K562 (cell line): ENCODE data around the gene ZNF219. TPM values are rescaled to one million over a fixed set of nuclear protein-coding genes. Genes with fewer than 3 reads are reported as not detected.
A peak's percentile ranks its signal among the peaks of the same experiment; 100 is the strongest.

Experiments used
- DNMT1 ChIP-seq: fragments of 450-650 bp; IDR thresholded peaks from 2 replicates; pipeline ENCODE4 v1.6.1; 2016; ENCODE audit warnings: antibody characterized with exemption, mild to moderate bottlenecking
- FOXM1 ChIP-seq, 2 experiments: fragments of 450-650 bp in 1 of 2; sonication (generic) in 1 of 2; formaldehyde crosslinking in 1 of 2; IDR thresholded peaks; 2 replicates each; pipeline versions ENCODE4 v1.6.1 to v1.9.0; 2017 to 2022; ENCODE audit warnings: low read depth in 2 of 2, mild to moderate bottlenecking in 2 of 2, missing genetic modification reagents in 1 of 2, moderate library complexity in 1 of 2
- MAFF ChIP-seq: IDR thresholded peaks from 2 replicates; pipeline ENCODE4 v1.6.1; 2012; ENCODE audit warnings: low read length, improper control_type of control experiment
- MCM7 ChIP-seq, 2 experiments: fragments of 450-650 bp; IDR thresholded peaks; 2 replicates each; pipeline ENCODE4 v1.6.1; 2016 to 2018
- MIER1 ChIP-seq: fragments of 450-650 bp; IDR thresholded peaks from 2 replicates; pipeline ENCODE4 v1.6.1; 2016; ENCODE audit warnings: antibody characterized with exemption, mild to moderate bottlenecking, low read depth
- MYC ChIP-seq, 2 experiments: fragments of 250-450 bp in 1 of 2; sonication (Bioruptor Pico) in 1 of 2; IDR thresholded peaks; 2 replicates each; pipeline versions ENCODE4 v1.5.1 to v1.6.1; 2012 to 2021; ENCODE audit warnings: low read depth in 2 of 2, borderline replicate concordance in 1 of 2, improper control_type of control experiment in 1 of 2, low read length in 1 of 2, mild to moderate bottlenecking in 1 of 2, moderate library complexity in 1 of 2
- NCOA1 ChIP-seq: fragments of 450-650 bp; IDR thresholded peaks from 2 replicates; pipeline ENCODE4 v1.6.1; 2016; ENCODE audit warnings: low read depth
- TGIF2 ChIP-seq: sonication (generic); formaldehyde crosslinking; IDR thresholded peaks from 2 replicates; pipeline ENCODE4 v1.8.1; 2022; ENCODE audit warnings: mild to moderate bottlenecking, missing genetic modification reagents, moderate library complexity
- WHSC1 ChIP-seq: IDR thresholded peaks from one replicate; pipeline ENCODE4 v1.6.1; 2012; ENCODE audit warnings: low read length, control low read depth, inconsistent platforms
- ZKSCAN1 ChIP-seq: fragments of 150-350 bp; IDR thresholded peaks from 2 replicates; pipeline ENCODE4 v1.6.1; 2016; ENCODE audit warnings: low read depth, low read length
- ZNF384 ChIP-seq: IDR thresholded peaks from 2 replicates; pipeline ENCODE4 v1.6.1; 2012; ENCODE audit warnings: low read depth, low read length, improper control_type of control experiment
- ZNF57 ChIP-seq: fragments of 450-650 bp; formaldehyde crosslinking; IDR thresholded peaks from 2 replicates; pipeline ENCODE4 v1.4.0; 2020; ENCODE audit warnings: mild to moderate bottlenecking, moderate library complexity
- polyA plus RNA-seq, 8 experiments: library from polyadenylated mRNA; depleted of rRNA in 4 of 8; stranded (reverse) in 5 of 8; unstranded in 3 of 8; fragments of >200 nt; fragmentation: Nextera tagmentation in 2 of 8; fragmentation: Illumina TruSeq in 1 of 8; extraction: Ambion mirVana in 2 of 8; extraction: Trizol in 1 of 8; gene quantifications; 2 replicates each; pipeline versions ENCODE4 v1.2.1 to v1.2.3, GENCODE V29; 2011 to 2014; ENCODE audit warnings: inconsistent platforms in 1 of 8, missing spikeins in 1 of 8
- total RNA-seq, 7 experiments: library from RNA; depleted of rRNA in 6 of 7; stranded (reverse); fragments of >200 nt in 6 of 7; fragmentation: Illumina TruSeq in 2 of 7; extraction: Trizol in 2 of 7; gene quantifications; 2 replicates each; pipeline versions ENCODE4 v1.2.1 to v1.2.3, GENCODE V29; 2011 to 2021; ENCODE audit warnings: low replicate concordance in 1 of 7
- TF ChIP-seq, protein P1 (sequence below): fragments of 450-650 bp; formaldehyde crosslinking; IDR thresholded peaks from 2 replicates; pipeline ENCODE4 v1.4.0; 2022; ENCODE audit warnings: missing genetic modification characterization
- TF ChIP-seq, protein P2 (sequence below), 2 experiments: fragments of 450-650 bp in 1 of 2; IDR thresholded peaks; 2 replicates each; pipeline ENCODE4 v1.6.1; 2011 to 2017; ENCODE audit warnings: low read depth in 2 of 2, antibody characterized with exemption in 1 of 2, borderline replicate concordance in 1 of 2, low read length in 1 of 2, mild to moderate bottlenecking in 1 of 2, mixed read lengths in 1 of 2; ENCODE audit not compliant: control insufficient read depth in 1 of 2
- TF ChIP-seq, protein P3 (sequence below): fragments of 450-650 bp; IDR thresholded peaks from 2 replicates; pipeline ENCODE4 v1.7.1; 2018; ENCODE audit warnings: mild to moderate bottlenecking, low read depth; ENCODE audit not compliant: partially characterized antibody
- TF ChIP-seq, protein P4 (sequence below): fragments of 250-450 bp; sonication (Bioruptor Pico); IDR thresholded peaks from 2 replicates; pipeline ENCODE4 v1.8.0; 2021; ENCODE audit warnings: mild to moderate bottlenecking, moderate library complexity
- TF ChIP-seq, protein P5 (sequence below): fragments of 450-650 bp; formaldehyde crosslinking; IDR thresholded peaks from 2 replicates; pipeline ENCODE4 v1.4.0; 2020; ENCODE audit warnings: mild to moderate bottlenecking, mixed read lengths

Gene ZNF219
- total and polyA plus RNA-seq, 9 of the 15 experiments (the other 6 are each of a cell fraction or from before 2014, with no cell fraction given): 0.29 to 10.6 (median 2.8) TPM

DNA sequence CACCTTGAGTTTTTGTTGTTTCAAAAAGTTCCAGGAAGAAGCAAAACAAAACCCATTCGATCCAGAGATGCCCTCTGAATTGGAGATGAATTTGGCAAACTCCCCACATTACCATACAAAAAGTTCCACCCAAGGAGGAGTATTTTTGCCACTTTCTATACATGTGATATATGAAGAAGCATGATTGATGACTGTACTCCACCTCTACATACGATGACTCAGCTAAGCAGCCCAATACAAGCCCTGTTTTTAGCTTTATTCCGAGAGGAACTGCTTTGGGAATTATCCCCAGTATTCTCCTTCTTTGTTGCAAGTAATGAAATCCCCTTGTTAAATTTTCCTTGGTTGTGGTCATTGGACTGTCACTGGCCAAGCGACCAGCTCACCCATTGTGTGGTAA, 13.8 kb upstream of the ZNF219 start (continued):
- TF ChIP-seq FOXM1 (IDR thresholded peaks at IDR 0.05; ENCODE audit: low read depth) (no peak), FOXM1 (CRISPR knock-in tag; IDR thresholded peaks at IDR 0.05; ENCODE audit: low read depth) (no peak), TGIF2 (CRISPR knock-in tag) (no peak), ZKSCAN1 (no peak), WHSC1 (no peak), NCOA1 (no peak), MYC (IDR thresholded peaks at IDR 0.05; ENCODE audit: low read depth, low read length) (no peak), MYC (CRISPR knock-in tag; IDR thresholded peaks at IDR 0.05; ENCODE audit: borderline replicate concordance, low read depth) (no peak), ZNF57 (CRISPR knock-in tag) (no peak), DNMT1 (no peak), MAFF (0 out of 2 replicates have a peak, but pooled peaks have one; percentile 44), MIER1 (no peak), MCM7 (IDR thresholded peaks at IDR 0.05) (no peak), ZNF384 (no peak)
- TF ChIP-seq, protein P1, sequence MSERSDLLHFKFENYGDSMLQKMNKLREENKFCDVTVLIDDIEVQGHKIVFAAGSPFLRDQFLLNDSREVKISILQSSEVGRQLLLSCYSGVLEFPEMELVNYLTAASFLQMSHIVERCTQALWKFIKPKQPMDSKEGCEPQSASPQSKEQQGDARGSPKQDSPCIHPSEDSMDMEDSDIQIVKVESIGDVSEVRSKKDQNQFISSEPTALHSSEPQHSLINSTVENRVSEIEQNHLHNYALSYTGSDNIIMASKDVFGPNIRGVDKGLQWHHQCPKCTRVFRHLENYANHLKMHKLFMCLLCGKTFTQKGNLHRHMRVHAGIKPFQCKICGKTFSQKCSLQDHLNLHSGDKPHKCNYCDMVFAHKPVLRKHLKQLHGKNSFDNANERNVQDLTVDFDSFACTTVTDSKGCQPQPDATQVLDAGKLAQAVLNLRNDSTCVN (CRISPR knock-in tag): no peak
- TF ChIP-seq, protein P2, sequence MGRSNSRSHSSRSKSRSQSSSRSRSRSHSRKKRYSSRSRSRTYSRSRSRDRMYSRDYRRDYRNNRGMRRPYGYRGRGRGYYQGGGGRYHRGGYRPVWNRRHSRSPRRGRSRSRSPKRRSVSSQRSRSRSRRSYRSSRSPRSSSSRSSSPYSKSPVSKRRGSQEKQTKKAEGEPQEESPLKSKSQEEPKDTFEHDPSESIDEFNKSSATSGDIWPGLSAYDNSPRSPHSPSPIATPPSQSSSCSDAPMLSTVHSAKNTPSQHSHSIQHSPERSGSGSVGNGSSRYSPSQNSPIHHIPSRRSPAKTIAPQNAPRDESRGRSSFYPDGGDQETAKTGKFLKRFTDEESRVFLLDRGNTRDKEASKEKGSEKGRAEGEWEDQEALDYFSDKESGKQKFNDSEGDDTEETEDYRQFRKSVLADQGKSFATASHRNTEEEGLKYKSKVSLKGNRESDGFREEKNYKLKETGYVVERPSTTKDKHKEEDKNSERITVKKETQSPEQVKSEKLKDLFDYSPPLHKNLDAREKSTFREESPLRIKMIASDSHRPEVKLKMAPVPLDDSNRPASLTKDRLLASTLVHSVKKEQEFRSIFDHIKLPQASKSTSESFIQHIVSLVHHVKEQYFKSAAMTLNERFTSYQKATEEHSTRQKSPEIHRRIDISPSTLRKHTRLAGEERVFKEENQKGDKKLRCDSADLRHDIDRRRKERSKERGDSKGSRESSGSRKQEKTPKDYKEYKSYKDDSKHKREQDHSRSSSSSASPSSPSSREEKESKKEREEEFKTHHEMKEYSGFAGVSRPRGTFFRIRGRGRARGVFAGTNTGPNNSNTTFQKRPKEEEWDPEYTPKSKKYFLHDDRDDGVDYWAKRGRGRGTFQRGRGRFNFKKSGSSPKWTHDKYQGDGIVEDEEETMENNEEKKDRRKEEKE (IDR thresholded peaks at IDR 0.05; ENCODE audit: borderline replicate concordance in 1 of 2, control insufficient read depth in 1 of 2, low read depth in 2 of 2, low read length in 1 of 2): no peak
- TF ChIP-seq, protein P3, sequence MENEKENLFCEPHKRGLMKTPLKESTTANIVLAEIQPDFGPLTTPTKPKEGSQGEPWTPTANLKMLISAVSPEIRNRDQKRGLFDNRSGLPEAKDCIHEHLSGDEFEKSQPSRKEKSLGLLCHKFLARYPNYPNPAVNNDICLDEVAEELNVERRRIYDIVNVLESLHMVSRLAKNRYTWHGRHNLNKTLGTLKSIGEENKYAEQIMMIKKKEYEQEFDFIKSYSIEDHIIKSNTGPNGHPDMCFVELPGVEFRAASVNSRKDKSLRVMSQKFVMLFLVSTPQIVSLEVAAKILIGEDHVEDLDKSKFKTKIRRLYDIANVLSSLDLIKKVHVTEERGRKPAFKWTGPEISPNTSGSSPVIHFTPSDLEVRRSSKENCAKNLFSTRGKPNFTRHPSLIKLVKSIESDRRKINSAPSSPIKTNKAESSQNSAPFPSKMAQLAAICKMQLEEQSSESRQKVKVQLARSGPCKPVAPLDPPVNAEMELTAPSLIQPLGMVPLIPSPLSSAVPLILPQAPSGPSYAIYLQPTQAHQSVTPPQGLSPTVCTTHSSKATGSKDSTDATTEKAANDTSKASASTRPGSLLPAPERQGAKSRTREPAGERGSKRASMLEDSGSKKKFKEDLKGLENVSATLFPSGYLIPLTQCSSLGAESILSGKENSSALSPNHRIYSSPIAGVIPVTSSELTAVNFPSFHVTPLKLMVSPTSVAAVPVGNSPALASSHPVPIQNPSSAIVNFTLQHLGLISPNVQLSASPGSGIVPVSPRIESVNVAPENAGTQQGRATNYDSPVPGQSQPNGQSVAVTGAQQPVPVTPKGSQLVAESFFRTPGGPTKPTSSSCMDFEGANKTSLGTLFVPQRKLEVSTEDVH: no peak
- TF ChIP-seq, protein P4, sequence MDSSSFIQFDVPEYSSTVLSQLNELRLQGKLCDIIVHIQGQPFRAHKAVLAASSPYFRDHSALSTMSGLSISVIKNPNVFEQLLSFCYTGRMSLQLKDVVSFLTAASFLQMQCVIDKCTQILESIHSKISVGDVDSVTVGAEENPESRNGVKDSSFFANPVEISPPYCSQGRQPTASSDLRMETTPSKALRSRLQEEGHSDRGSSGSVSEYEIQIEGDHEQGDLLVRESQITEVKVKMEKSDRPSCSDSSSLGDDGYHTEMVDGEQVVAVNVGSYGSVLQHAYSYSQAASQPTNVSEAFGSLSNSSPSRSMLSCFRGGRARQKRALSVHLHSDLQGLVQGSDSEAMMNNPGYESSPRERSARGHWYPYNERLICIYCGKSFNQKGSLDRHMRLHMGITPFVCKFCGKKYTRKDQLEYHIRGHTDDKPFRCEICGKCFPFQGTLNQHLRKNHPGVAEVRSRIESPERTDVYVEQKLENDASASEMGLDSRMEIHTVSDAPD: no peak
- TF ChIP-seq, protein P5, sequence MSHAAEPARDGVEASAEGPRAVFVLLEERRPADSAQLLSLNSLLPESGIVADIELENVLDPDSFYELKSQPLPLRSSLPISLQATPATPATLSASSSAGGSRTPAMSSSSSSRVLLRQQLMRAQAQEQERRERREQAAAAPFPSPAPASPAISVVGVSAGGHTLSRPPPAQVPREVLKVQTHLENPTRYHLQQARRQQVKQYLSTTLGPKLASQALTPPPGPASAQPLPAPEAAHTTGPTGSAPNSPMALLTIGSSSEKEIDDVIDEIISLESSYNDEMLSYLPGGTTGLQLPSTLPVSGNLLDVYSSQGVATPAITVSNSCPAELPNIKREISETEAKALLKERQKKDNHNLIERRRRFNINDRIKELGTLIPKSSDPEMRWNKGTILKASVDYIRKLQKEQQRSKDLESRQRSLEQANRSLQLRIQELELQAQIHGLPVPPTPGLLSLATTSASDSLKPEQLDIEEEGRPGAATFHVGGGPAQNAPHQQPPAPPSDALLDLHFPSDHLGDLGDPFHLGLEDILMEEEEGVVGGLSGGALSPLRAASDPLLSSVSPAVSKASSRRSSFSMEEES (CRISPR knock-in tag): no peak
